ENCODE measurements around the gene DNTT.

DNTT gene

DNA sequence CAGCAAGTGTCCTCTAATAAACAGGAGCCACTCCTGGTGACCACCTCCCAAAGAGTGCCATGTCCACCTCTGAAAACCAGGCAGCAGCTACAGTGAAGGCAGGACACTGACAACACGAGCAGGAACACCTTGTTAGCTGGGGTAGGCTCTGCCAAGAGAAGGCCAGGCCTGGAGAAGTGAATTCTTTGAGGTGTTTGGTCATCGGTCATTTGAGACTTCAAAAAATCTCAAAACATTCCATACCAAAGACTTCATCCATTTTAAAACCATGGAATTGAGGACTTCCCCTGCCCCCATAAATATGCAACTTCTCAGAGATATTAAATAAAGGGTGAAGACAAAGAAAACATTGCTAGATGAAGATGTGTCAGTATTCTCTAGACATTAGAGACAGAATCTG, 82.9 kb downstream of the DNTT start:
- DNase-seq: no peak

DNA sequence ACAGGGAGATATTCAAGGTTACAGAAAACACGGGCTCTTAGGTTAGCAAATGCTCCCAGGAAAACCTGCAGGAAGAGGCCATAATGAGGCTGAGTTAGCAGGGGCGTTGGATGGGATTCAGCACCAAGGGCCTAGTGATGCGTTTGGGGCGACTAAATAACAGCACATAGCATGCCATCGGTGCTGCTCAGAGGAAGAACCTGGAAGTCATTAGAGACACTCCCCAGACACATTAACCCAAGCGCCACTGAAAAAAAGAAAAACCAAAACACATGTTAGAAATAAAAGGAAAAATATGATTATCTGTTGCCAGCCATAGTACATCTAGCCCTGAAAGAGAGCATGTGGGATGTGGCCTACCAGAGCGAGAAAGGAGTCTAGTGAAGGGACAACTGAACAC, 83.4 kb downstream of the DNTT start:
- no peak for DNase-seq
